Measurements from ENCODE around the gene ANO3. TPM values are rescaled to one million over a fixed set of nuclear protein-coding genes. Genes with fewer than 3 reads are reported as not detected.
A peak's percentile ranks its signal among the peaks of the same experiment; 100 is the strongest.

The ANO3 gene
- total and polyA plus RNA-seq, 2 experiments from 2014 or later = not detected

DNA sequence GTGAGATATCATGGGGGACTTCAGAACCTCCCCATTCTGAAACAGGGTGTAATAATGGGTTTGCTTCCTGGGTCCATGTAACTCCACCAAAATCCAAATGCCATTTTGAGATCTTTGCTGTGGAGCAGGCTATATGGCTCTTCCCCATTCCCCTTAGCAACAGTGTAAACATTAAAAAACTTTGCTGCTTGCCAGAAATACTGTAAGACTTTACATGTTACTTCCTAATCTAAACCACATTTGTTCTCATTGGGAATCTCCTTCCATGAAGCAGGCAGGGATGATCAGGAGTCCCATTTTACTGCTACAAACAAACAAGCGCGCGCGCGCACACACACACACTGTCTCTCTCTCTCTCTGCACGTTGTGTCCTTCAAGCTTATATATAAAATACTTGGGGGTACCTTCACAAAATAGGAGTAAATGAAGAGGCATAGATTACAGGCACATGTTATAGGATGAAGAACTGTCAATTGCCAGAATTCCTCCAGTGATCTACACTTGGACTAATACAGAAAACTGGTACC lies 86.5 kb downstream of the ANO3 start (continued):
- TF ChIP-seq, protein P1, sequence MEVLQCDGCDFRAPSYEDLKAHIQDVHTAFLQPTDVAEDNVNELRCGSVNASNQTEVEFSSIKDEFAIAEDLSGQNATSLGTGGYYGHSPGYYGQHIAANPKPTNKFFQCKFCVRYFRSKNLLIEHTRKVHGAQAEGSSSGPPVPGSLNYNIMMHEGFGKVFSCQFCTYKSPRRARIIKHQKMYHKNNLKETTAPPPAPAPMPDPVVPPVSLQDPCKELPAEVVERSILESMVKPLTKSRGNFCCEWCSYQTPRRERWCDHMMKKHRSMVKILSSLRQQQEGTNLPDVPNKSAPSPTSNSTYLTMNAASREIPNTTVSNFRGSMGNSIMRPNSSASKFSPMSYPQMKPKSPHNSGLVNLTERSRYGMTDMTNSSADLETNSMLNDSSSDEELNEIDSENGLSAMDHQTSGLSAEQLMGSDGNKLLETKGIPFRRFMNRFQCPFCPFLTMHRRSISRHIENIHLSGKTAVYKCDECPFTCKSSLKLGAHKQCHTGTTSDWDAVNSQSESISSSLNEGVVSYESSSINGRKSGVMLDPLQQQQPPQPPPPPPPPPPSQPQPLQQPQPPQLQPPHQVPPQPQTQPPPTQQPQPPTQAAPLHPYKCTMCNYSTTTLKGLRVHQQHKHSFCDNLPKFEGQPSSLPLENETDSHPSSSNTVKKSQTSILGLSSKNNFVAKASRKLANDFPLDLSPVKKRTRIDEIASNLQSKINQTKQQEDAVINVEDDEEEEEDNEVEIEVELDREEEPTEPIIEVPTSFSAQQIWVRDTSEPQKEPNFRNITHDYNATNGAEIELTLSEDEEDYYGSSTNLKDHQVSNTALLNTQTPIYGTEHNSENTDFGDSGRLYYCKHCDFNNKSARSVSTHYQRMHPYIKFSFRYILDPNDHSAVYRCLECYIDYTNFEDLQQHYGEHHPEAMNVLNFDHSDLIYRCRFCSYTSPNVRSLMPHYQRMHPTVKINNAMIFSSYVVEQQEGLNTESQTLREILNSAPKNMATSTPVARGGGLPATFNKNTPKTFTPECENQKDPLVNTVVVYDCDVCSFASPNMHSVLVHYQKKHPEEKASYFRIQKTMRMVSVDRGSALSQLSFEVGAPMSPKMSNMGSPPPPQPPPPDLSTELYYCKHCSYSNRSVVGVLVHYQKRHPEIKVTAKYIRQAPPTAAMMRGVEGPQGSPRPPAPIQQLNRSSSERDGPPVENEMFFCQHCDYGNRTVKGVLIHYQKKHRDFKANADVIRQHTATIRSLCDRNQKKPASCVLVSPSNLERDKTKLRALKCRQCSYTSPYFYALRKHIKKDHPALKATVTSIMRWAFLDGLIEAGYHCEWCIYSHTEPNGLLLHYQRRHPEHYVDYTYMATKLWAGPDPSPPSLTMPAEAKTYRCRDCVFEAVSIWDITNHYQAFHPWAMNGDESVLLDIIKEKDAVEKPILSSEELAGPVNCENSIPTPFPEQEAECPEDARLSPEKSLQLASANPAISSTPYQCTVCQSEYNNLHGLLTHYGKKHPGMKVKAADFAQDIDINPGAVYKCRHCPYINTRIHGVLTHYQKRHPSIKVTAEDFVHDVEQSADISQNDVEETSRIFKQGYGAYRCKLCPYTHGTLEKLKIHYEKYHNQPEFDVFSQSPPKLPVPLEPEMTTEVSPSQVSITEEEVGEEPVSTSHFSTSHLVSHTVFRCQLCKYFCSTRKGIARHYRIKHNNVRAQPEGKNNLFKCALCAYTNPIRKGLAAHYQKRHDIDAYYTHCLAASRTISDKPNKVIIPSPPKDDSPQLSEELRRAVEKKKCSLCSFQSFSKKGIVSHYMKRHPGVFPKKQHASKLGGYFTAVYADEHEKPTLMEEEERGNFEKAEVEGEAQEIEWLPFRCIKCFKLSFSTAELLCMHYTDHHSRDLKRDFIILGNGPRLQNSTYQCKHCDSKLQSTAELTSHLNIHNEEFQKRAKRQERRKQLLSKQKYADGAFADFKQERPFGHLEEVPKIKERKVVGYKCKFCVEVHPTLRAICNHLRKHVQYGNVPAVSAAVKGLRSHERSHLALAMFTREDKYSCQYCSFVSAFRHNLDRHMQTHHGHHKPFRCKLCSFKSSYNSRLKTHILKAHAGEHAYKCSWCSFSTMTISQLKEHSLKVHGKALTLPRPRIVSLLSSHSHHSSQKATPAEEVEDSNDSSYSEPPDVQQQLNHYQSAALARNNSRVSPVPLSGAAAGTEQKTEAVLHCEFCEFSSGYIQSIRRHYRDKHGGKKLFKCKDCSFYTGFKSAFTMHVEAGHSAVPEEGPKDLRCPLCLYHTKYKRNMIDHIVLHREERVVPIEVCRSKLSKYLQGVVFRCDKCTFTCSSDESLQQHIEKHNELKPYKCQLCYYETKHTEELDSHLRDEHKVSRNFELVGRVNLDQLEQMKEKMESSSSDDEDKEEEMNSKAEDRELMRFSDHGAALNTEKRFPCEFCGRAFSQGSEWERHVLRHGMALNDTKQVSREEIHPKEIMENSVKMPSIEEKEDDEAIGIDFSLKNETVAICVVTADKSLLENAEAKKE (CRISPR knock-in tag; IDR thresholded peaks at IDR 0.05) = no peak

GRCh38 chr11:26420331-26420730 lies 88.4 kb downstream of the ANO3 start:
- Histone ChIP-seq H3F3A (replicated peaks; ENCODE audit: low read depth) (no peaks in the 10 kb centered on the region), H2AFZ (peak overlapping the region; percentile 29), H3K27ac (ENCODE audit: low read depth) (no peak overlapping the region), H3K36me3 (ENCODE audit: insufficient read depth) (no peaks in the 10 kb centered on the region), H3K79me2 (replicated peaks; ENCODE audit: insufficient read depth) (no peaks in the 10 kb centered on the region), H3K4me1 (ENCODE audit: insufficient read depth) (no peaks in the 10 kb centered on the region), H3K27me3 (ENCODE audit: insufficient read depth) (no peaks in the 10 kb centered on the region), H3K4me2 (no peak overlapping the region), H3K9me2 (ENCODE audit: insufficient read depth) (no peaks in the 10 kb centered on the region), H3K4me3 (no peak overlapping the region), H4K20me1 (replicated peaks; ENCODE audit: insufficient read depth) (no peaks in the 10 kb centered on the region)
- H3K4me3 Mint-ChIP-seq = no peak overlapping the region
- 0 out of 2 replicates have a peak overlapping the region, but pooled peaks have one; percentile 5 for H3K27ac Mint-ChIP-seq
- no peaks in the 10 kb centered on the region for H3K36me3 Mint-ChIP-seq (ENCODE audit: low read depth)
- H3K4me1 Mint-ChIP-seq = peaks cover 5% of the 10 kb centered on the region; the same call in 1 of the 3 replicates
- ATAC-seq = peak; percentile 75
- TF ChIP-seq JUNB (IDR thresholded peaks at IDR 0.05; ENCODE audit: unreplicated experiment) (no peak), REST (IDR thresholded peaks at IDR 0.05; ENCODE audit: unreplicated experiment) (no peak), EZH2phosphoT487 (IDR thresholded peaks at IDR 0.05; ENCODE audit: unreplicated experiment) (no peak), EZH2 (IDR thresholded peaks at IDR 0.05; ENCODE audit: low read depth, unreplicated experiment) (no peak), STAT1 (IDR thresholded peaks at IDR 0.05; ENCODE audit: unreplicated experiment) (no peak)
- no peaks in the 10 kb centered on the region for H3K9me3 Mint-ChIP-seq
- peak; percentile 11 for DNase-seq (ENCODE audit: low spot score)
- H3K27me3 Mint-ChIP-seq (ENCODE audit: insufficient read depth, low read depth, poor library complexity) = no peaks in the 10 kb centered on the region

All from GM23338 (cell line).